CMK (cell line): Measurements from ENCODE around the gene TIGD4.

Experiments
- DNase-seq: peaks from one replicate; pipeline ENCODE4 v3.0.0-alpha.2; 2010; ENCODE audit warnings: low read depth

The TIGD4 gene

GRCh38 chr4:152719801-152720556 is 59.6 kb downstream of the TIGD4 start:
- no peak for DNase-seq
